Upper lobe of right lung (tissue), 1 donor: Measurements from ENCODE around the gene TRIM50. TPM values are rescaled to one million over a fixed set of nuclear protein-coding genes. Genes with fewer than 3 reads are reported as not detected.
"Not testable (repeated sequence)": the region's sequence is repeated elsewhere in the genome, so short reads cannot be mapped to it uniquely, and the experiment has no call there.

Experiments used
- ATAC-seq: fragments of 200-7000 bp; cut with Tn5 transposase; one replicate; pipeline ENCODE4 v1.9.1; 2020; ENCODE audit warnings: mild to moderate bottlenecking, moderate library complexity
- DNase-seq: peaks from one replicate; pipeline ENCODE4 v3.0.0-alpha.2; 2020
- H3K27ac ChIP-seq: fragments of 200-600 bp; one replicate; pipeline ENCODE4 v1.8.0; 2022
- H3K27me3 ChIP-seq: fragments of 200-600 bp; one replicate; pipeline ENCODE4 v1.8.0; 2022; ENCODE audit warnings: mild to moderate bottlenecking
- H3K36me3 ChIP-seq: fragments of 200-600 bp; one replicate; pipeline ENCODE4 v1.8.0; 2022
- H3K4me1 ChIP-seq: fragments of 200-600 bp; one replicate; pipeline ENCODE4 v1.8.0; 2022
- H3K4me3 ChIP-seq: fragments of 200-600 bp; one replicate; pipeline ENCODE4 v1.8.0; 2022; ENCODE audit warnings: mild to moderate bottlenecking
- H3K9me3 ChIP-seq: fragments of 200-600 bp; one replicate; pipeline ENCODE4 v1.8.0; 2022
- intact Hi-C: fragments of 100-400 bp; cut with DNase I; formaldehyde crosslinking; loops from one replicate; pipeline ENCODE4 v1.11.0; 2022
- total RNA-seq: library from RNA; stranded (reverse); fragmentation: NEBNext Ultra II Directional; extraction: Animal tissue kit (Norgen Biotek cat#: 25700); gene quantifications from one replicate; pipeline ENCODE4 v1.2.1, GENCODE V29; 2021
- TF ChIP-seq, protein P1 (sequence below): fragments of 200-600 bp; IDR thresholded peaks from one replicate; pipeline ENCODE4 v1.8.0; 2022; ENCODE audit warnings: antibody characterized with exemption
- donor health status: DM: no; HTN: yes; CAD: no; lungs with severe emphysema.

TRIM50 gene
- total RNA-seq, 1 donor from 2014 or later, result 0.20 TPM

DNA sequence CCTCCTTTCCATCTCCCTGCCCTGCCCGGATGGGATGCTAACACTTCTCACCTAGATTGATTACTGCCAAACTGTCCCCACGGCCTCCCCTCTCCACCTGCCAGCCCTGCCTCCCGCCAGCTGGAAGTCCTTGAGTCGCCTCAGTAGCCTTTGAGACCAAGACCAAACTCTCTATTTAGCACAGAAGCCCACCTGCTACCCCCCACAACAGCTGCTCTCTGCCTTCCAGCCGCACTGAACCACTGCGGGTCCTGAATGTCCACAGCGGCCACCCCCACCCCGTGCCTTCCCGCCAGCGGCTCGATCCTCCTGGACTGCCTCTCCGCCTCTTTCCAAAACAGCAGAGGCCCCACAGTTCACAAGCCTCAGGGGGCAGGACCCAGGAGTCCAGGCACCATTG is 39.1 kb upstream of the TRIM50 start:
- ATAC-seq (no peak), DNase-seq (no peak)
- H3K27ac ChIP-seq, result no peak overlapping the region
- H3K4me1 ChIP-seq, result no peaks in the 10 kb centered on the region
- intact Hi-C loops, result no loop called here
- TF ChIP-seq, protein P1, sequence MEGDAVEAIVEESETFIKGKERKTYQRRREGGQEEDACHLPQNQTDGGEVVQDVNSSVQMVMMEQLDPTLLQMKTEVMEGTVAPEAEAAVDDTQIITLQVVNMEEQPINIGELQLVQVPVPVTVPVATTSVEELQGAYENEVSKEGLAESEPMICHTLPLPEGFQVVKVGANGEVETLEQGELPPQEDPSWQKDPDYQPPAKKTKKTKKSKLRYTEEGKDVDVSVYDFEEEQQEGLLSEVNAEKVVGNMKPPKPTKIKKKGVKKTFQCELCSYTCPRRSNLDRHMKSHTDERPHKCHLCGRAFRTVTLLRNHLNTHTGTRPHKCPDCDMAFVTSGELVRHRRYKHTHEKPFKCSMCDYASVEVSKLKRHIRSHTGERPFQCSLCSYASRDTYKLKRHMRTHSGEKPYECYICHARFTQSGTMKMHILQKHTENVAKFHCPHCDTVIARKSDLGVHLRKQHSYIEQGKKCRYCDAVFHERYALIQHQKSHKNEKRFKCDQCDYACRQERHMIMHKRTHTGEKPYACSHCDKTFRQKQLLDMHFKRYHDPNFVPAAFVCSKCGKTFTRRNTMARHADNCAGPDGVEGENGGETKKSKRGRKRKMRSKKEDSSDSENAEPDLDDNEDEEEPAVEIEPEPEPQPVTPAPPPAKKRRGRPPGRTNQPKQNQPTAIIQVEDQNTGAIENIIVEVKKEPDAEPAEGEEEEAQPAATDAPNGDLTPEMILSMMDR, result no peak
- no peaks in the 10 kb centered on the region for H3K9me3 ChIP-seq
- H3K4me3 ChIP-seq, result no peak overlapping the region
- H3K27me3 ChIP-seq, result no peaks in the 10 kb centered on the region
- H3K36me3 ChIP-seq, result no peaks in the 10 kb centered on the region

DNA sequence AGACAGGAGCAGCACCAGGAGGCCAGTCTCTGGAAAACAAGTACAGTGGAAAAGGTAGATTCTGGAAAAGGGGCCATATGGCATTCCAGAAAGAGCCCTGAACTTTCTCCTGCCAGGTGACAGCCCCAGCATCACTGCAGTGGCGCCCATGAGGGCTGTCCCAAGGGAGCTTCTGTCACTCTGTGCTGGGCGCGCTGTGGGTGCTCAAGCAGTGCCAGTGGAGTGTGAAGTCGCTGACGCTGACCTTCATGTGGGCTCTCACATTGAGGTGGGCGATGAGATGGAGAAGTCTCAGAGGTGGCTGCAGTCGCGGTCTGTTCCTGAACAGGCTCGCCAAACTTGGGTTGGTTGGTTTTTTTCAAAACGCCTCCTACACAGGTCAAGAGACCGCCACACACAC is 38.2 kb upstream of the TRIM50 start:
- ATAC-seq (no peak), DNase-seq (no peak)
- Histone ChIP-seq H3K27ac (no peak overlapping the region), H3K4me3 (no peak overlapping the region), H3K4me1 (no peaks in the 10 kb centered on the region), H3K9me3 (no peaks in the 10 kb centered on the region), H3K36me3 (no peaks in the 10 kb centered on the region), H3K27me3 (no peaks in the 10 kb centered on the region)
- TF ChIP-seq, protein P1, result no peak
- intact Hi-C loops, result no loop called here

DNA sequence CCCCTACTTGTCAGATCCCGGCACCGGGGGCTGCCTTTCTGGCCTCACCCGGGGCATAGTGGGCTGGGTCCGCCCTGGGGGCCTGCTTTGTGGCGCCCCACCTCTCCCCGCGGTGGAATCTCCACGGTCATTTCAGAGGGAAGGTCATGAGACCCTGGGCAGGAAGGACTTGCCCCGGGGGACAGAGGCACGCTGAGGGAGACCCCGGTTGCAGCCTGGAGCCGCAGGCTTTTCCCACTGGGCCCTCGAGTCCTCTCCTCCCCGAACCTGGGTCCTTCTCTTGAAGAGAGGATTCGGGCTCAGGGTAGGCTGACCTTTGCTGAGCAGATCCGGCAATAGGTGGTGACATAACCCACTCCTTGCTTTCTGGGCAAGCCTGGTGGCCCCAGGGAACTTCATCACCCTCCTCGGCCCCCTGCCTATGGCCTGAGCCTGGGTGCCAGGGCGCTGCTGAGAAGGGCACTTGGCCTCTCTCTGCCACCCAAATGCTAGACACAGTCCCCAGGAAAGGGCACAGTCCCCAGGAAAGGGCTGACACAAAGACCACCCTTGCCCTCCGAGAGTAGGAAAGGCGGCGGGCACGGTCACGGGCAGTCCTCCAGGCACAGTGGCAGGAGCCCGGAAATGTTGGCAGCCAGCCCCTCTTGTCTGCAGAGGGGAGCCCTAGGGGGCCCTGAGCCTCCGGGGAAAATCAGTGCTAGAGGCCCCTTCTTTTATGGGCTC is 36.3 kb upstream of the TRIM50 start:
- intact Hi-C loops, result no loop called here
- no peaks in the 10 kb centered on the region for H3K4me1 ChIP-seq
- H3K4me3 ChIP-seq, result no peak overlapping the region
- no peaks in the 10 kb centered on the region for H3K27me3 ChIP-seq
- no peaks in the 10 kb centered on the region for H3K9me3 ChIP-seq
- H3K36me3 ChIP-seq, result no peaks in the 10 kb centered on the region
- TF ChIP-seq, protein P1, result no peak
- no peak overlapping the region for H3K27ac ChIP-seq
- ATAC-seq (no peak), DNase-seq (no peak)

DNA sequence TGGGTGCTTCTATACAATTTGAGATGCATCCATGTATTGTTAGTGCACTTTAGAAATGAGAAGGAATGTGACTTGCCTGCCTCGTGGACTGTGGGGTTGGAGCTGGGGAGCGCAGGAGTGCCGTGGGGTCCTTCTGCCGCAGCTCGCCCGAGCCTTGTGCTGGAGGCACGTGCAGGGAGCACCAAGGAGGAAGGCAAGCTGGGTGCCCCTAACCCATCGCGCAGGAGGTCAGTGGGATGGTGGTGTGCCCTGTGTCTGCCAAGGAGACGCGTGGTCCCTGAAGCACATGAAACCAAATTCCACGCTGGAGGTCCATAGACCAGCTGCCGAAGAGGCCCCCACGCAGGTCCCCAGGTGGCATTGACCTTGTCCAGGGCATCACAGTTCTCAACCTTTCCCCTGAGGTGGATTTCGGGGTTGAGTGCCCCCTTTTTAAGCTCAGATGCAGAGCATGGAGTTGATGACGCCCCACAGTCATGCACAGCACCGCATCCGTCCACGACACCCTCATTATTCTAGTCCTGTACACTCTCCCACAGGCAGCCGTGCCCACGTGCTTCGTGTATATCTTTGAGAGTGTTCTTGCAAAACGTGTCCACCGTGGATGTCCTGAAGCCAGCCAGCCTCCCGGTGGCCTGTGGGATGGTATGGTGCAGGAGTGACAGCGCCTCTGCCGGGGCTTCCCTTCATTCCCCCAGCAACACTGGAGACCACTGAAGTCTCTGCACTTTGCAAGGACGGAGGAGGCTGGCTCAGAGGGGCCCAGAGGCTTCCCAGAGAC is 35.5 kb upstream of the TRIM50 start:
- intact Hi-C loops, result no loop called here
- no peak for DNase-seq
- Histone ChIP-seq H3K27ac (no peak overlapping the region), H3K4me1 (peaks cover 3% of the 10 kb centered on the region), H3K27me3 (no peaks in the 10 kb centered on the region), H3K9me3 (no peaks in the 10 kb centered on the region), H3K36me3 (no peaks in the 10 kb centered on the region), H3K4me3 (no peak overlapping the region)
- no peak for ATAC-seq
- TF ChIP-seq, protein P1, result no peak

DNA sequence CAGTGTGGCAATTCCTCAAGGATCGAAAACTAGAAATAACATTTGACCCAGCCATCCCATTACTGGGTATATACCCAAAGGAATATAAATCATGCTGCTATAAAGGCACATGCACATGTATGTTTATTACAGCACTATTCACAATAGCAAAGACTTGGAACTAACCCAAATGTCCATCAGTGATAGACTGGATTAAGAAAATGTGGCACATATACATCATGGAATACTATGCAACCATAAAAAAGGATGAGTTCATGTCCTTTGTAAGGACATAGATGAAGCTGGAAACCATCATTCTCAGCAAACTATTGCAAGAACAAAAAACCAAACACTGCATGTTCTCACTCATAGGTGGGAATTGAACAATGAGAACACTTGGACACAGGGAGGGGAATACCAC is 32.7 kb upstream of the TRIM50 start:
- H3K36me3 ChIP-seq, H3K4me3 ChIP-seq, ATAC-seq, H3K9me3 ChIP-seq, intact Hi-C loops, H3K27ac ChIP-seq, H3K27me3 ChIP-seq, DNase-seq: not testable (repeated sequence)
- H3K4me1 ChIP-seq, result peaks cover 11% of the 10 kb centered on the region

DNA sequence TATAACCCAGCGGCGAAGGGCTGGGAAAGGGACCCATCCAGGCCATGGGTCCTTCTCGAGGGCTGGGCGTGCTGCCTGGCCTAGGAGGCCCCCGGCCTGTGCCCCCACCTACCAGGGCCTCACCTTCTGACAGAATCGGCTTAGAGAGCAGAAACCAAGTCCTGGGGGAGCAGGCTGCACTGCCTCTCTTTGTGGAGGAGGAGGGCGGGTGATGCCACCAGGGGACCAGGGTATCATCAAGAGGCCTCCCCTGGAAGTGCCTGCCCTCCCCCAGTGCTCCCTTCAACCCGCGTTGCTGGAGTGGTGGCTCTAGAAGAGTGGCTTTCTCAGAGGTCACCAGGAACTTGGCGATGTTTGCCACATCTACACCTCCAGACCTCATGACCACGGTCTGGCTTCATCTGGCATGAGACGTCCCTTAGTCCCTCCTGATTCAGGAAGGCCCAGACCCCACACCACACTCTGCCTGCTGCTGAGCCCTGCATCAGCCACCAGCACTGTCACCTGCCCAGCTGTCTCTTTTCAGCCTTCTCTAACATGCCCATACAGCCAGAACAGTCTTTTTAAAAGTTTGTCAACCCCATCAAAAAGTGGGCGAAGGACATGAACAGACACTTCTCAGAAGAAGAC is 32.0 kb upstream of the TRIM50 start:
- DNase-seq (no peak), ATAC-seq (no peak)

More for the DNA sequence above, 32.0 kb upstream of the TRIM50 start:
- Histone ChIP-seq H3K4me3 (no peak overlapping the region), H3K36me3 (no peaks in the 10 kb centered on the region), H3K9me3 (no peaks in the 10 kb centered on the region), H3K27me3 (no peaks in the 10 kb centered on the region), H3K4me1 (peaks cover 11% of the 10 kb centered on the region), H3K27ac (no peak overlapping the region)
- TF ChIP-seq, protein P1, result no peak
- intact Hi-C loops, result no loop called here
